Fibroblast of lung (primary cell): ENCODE data around the gene CAMSAP3. TPM values are rescaled to one million over a fixed set of nuclear protein-coding genes. Genes with fewer than 3 reads are reported as not detected.

ENCODE experiments used
- DNase-seq, 2 donors: peaks; one replicate each; pipeline versions ENCODE4 v3.0.0 to v3.0.0-alpha.2; 2010; ENCODE audit warnings: low read depth in 2 of 2
- H2AFZ ChIP-seq: 2 replicates; pipeline ENCODE4 v1.5.1; 2012; ENCODE audit warnings: low read length, control low read depth, inconsistent platforms
- H3K27ac ChIP-seq: 2 replicates; pipeline ENCODE4 v1.5.1; 2011; ENCODE audit warnings: low read length, control low read depth; ENCODE audit not compliant: insufficient read depth
- H3K27me3 ChIP-seq: 2 replicates; pipeline ENCODE4 v1.5.1; 2011; ENCODE audit warnings: mild to moderate bottlenecking, low read length; ENCODE audit not compliant: control insufficient read depth, insufficient read depth
- H3K36me3 ChIP-seq: 2 replicates; pipeline ENCODE4 v1.5.1; 2011; ENCODE audit warnings: low read length; ENCODE audit not compliant: control insufficient read depth, insufficient read depth
- H3K4me1 ChIP-seq: 2 replicates; pipeline ENCODE4 v1.5.1; 2011; ENCODE audit warnings: low read length; ENCODE audit not compliant: control insufficient read depth, insufficient read depth; ENCODE audit errors: extremely low read depth
- H3K4me2 ChIP-seq: 2 replicates; pipeline ENCODE4 v1.5.1; 2011; ENCODE audit warnings: low read length, control low read depth; ENCODE audit not compliant: insufficient read depth; ENCODE audit errors: extremely low read depth
- H3K4me3 ChIP-seq, 4 experiments: fragments of 200-600 bp in 1 of 4; sonication (generic) in 1 of 4; replicated peaks in 1 of 4; 2 replicates each; pipeline ENCODE4 v1.5.1; 2011 to 2016; ENCODE audit warnings: low read length in 4 of 4, low read depth in 3 of 4, mild to moderate bottlenecking in 3 of 4, control low read depth in 2 of 4, inconsistent platforms in 1 of 4, mixed read lengths in 1 of 4; ENCODE audit not compliant: insufficient read depth in 1 of 4; ENCODE audit errors: control extremely low read depth in 1 of 4
- H3K79me2 ChIP-seq: 2 replicates; pipeline ENCODE4 v1.5.1; 2012; ENCODE audit warnings: mild to moderate bottlenecking, low read length, inconsistent platforms; ENCODE audit not compliant: control insufficient read depth, insufficient read depth
- H3K9ac ChIP-seq: 2 replicates; pipeline ENCODE4 v1.5.1; 2011; ENCODE audit warnings: mild to moderate bottlenecking, low read length, control low read depth; ENCODE audit not compliant: insufficient read depth
- H3K9me3 ChIP-seq: 2 replicates; pipeline ENCODE4 v1.5.1; 2012; ENCODE audit warnings: low read depth, low read length; ENCODE audit not compliant: control insufficient read depth, insufficient read depth
- H4K20me1 ChIP-seq: 2 replicates; pipeline ENCODE4 v1.5.1; 2011; ENCODE audit warnings: low read length; ENCODE audit not compliant: control insufficient read depth, insufficient read depth; ENCODE audit errors: extremely low read depth
- EZH2 ChIP-seq: IDR thresholded peaks from 2 replicates; pipeline ENCODE4 v1.5.1; 2012; ENCODE audit warnings: low read length, control low read depth, mild to moderate bottlenecking; ENCODE audit errors: missing control alignments
- polyA plus RNA-seq, 2 donors: library from polyadenylated mRNA; depleted of rRNA in 1 of 2; stranded (reverse) in 1 of 2; unstranded in 1 of 2; fragments of >200 nt; gene quantifications; 2 replicates each; pipeline ENCODE4 v1.2.1, GENCODE V29; 2011 to 2012; ENCODE audit warnings: missing spikeins in 1 of 2
- total RNA-seq: library from RNA; depleted of rRNA; stranded (reverse); fragments of >200 nt; gene quantifications from 2 replicates; pipeline ENCODE4 v1.2.1, GENCODE V29; 2014
- TF ChIP-seq, protein P1 (sequence below), 2 donors: IDR thresholded peaks in 1 of 2; conservative IDR thresholded peaks in 1 of 2; 1 replicate in 1 of 2; 2 replicates in 1 of 2; pipeline ENCODE4 v1.5.1; 2011 to 2012; ENCODE audit warnings: low read length in 2 of 2, control low read depth in 1 of 2, inconsistent platforms in 1 of 2, low read depth in 1 of 2, mild to moderate bottlenecking in 1 of 2

The CAMSAP3 gene
- total and polyA plus RNA-seq, 2 donors (not counting 1 experiment from before 2014, with no cell fraction given): not detected

GRCh38 chr19:7647156-7647555 lies 51.5 kb downstream of the CAMSAP3 start:
- H4K20me1 ChIP-seq: no peaks in the 10 kb centered on the region
- DNase-seq: no peak
- no peak overlapping the region for H2AFZ ChIP-seq
- no peaks in the 10 kb centered on the region for H3K79me2 ChIP-seq
- H3K36me3 ChIP-seq: no peaks in the 10 kb centered on the region
- H3K9ac ChIP-seq: no peak overlapping the region
- H3K4me3 ChIP-seq: no peak overlapping the region
- peaks cover under 1% of the 10 kb centered on the region for H3K4me1 ChIP-seq
- H3K27me3 ChIP-seq: no peaks in the 10 kb centered on the region
- no peaks in the 10 kb centered on the region for H3K9me3 ChIP-seq
- no peak overlapping the region for H3K4me2 ChIP-seq
- TF ChIP-seq, protein P1, sequence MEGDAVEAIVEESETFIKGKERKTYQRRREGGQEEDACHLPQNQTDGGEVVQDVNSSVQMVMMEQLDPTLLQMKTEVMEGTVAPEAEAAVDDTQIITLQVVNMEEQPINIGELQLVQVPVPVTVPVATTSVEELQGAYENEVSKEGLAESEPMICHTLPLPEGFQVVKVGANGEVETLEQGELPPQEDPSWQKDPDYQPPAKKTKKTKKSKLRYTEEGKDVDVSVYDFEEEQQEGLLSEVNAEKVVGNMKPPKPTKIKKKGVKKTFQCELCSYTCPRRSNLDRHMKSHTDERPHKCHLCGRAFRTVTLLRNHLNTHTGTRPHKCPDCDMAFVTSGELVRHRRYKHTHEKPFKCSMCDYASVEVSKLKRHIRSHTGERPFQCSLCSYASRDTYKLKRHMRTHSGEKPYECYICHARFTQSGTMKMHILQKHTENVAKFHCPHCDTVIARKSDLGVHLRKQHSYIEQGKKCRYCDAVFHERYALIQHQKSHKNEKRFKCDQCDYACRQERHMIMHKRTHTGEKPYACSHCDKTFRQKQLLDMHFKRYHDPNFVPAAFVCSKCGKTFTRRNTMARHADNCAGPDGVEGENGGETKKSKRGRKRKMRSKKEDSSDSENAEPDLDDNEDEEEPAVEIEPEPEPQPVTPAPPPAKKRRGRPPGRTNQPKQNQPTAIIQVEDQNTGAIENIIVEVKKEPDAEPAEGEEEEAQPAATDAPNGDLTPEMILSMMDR (conservative IDR thresholded peaks at IDR 0.05 in 1 of 2, IDR thresholded peaks at IDR 0.05 in 1 of 2; ENCODE audit: low read depth in 1 of 2, low read length in 2 of 2): no peak
- TF ChIP-seq EZH2: no peak
- no peak overlapping the region for H3K27ac ChIP-seq

DNA sequence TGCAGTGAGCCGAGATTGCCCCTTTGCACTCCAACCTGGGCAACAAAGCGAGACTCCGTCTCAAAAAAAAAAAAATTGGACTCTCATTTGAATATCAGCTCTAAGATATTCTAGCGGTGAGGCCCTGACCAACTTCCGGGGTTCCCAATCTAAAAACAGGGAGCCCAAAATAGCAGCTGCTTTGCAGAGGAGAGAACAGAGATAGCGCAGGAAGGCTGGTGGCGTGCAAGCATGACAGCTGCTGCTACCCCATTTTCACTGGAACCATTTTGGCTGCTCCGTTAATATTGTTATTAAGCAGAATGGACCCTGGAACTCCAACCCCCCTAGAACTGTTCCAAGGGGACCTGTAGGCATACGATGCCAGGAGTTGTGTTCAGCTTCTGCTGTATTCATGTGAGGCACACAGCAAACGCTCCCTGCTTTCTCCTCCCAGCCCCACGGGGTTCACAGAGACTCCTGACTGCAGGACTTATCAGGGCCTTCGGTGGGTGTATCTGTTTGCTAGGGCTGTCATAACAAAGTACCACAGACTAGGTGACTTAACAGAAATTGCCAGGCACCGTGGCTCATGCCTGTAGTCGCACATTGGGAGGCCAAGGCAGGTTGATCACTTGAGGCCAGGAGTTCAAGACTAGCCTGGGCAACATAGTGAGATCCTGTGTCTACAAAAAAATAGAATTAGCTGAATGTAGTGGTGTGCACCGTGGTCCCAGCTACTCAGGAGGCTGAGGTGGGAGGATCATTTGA lies 52.8 kb downstream of the CAMSAP3 start:
- no peaks in the 10 kb centered on the region for H3K36me3 ChIP-seq
- H2AFZ ChIP-seq: no peak overlapping the region
- no peaks in the 10 kb centered on the region for H3K9me3 ChIP-seq
- H4K20me1 ChIP-seq: no peaks in the 10 kb centered on the region
- no peak overlapping the region for H3K9ac ChIP-seq
- H3K79me2 ChIP-seq: no peaks in the 10 kb centered on the region
- no peaks in the 10 kb centered on the region for H3K27me3 ChIP-seq
- H3K4me1 ChIP-seq: peaks cover 3% of the 10 kb centered on the region
- H3K4me3 ChIP-seq: no peak overlapping the region
- DNase-seq: no peak
- TF ChIP-seq, protein P1 (conservative IDR thresholded peaks at IDR 0.05 in 1 of 2, IDR thresholded peaks at IDR 0.05 in 1 of 2; ENCODE audit: low read depth in 1 of 2, low read length in 2 of 2): no peak
- no peak for TF ChIP-seq EZH2
- no peak overlapping the region for H3K27ac ChIP-seq
- H3K4me2 ChIP-seq: no peak overlapping the region

GRCh38 chr19:7650148-7650547 lies 54.5 kb downstream of the CAMSAP3 start:
- Histone ChIP-seq H3K27me3 (no peaks in the 10 kb centered on the region), H3K9me3 (no peaks in the 10 kb centered on the region), H3K9ac (no peak overlapping the region), H3K27ac (no peak overlapping the region), H4K20me1 (no peaks in the 10 kb centered on the region), H3K4me3 (no peak overlapping the region), H3K79me2 (no peaks in the 10 kb centered on the region), H2AFZ (no peak overlapping the region), H3K4me1 (peaks cover 3% of the 10 kb centered on the region), H3K36me3 (no peaks in the 10 kb centered on the region), H3K4me2 (no peak overlapping the region)
- TF ChIP-seq, protein P1 (conservative IDR thresholded peaks at IDR 0.05 in 1 of 2, IDR thresholded peaks at IDR 0.05 in 1 of 2; ENCODE audit: low read depth in 1 of 2, low read length in 2 of 2): no peak
- no peak for TF ChIP-seq EZH2
- no peak for DNase-seq
